Measurements from ENCODE around the gene ACP1.

GRCh38 chr2:248724-249123 lies 16.0 kb upstream of the ACP1 start:
- TF ChIP-seq CTCF (IDR thresholded peaks at IDR 0.05) (no peak), POLR2A (IDR thresholded peaks at IDR 0.05) (no peak)

All from uterus (tissue), 2 donors.